Activated naive CD4-positive, alpha-beta T cell treated with anti-CD3 and anti-CD28 coated beads, Interleukin-2, amount 10 ng/mL, durations not matched to agents 7 days and 5 days (primary cell): ENCODE data around the gene CPEB3.

Experiments used
- CTCF ChIA-PET: fragments of 350-600 bp; sonication (Branson Sonifier 250); formaldehyde crosslinking; loops from one replicate; lab custom pipeline; 2021; ENCODE audit warnings: antibody characterized with exemption; lab: Charles Lee
- DNase-seq: peaks from one replicate; pipeline ENCODE4 v3.0.0-alpha.2; 2020
- H3K27ac Mint-ChIP-seq: one replicate; pipeline ENCODE4 v1.8.0; 2021; ENCODE audit warnings: mild to moderate bottlenecking, moderate library complexity, mixed read lengths
- H3K27me3 Mint-ChIP-seq: one replicate; pipeline ENCODE4 v1.8.0; 2021; ENCODE audit warnings: mild to moderate bottlenecking, mixed read lengths
- H3K36me3 Mint-ChIP-seq: one replicate; pipeline ENCODE4 v1.8.0; 2021; ENCODE audit warnings: mixed read lengths
- H3K4me1 Mint-ChIP-seq: one replicate; pipeline ENCODE4 v1.8.0; 2021; ENCODE audit warnings: mixed read lengths
- H3K4me3 Mint-ChIP-seq: one replicate; pipeline ENCODE4 v1.8.0; 2021; ENCODE audit warnings: mild to moderate bottlenecking, moderate library complexity, mixed read lengths
- H3K9me3 Mint-ChIP-seq: one replicate; pipeline ENCODE4 v1.8.0; 2021; ENCODE audit warnings: mixed read lengths

The CPEB3 gene

DNA sequence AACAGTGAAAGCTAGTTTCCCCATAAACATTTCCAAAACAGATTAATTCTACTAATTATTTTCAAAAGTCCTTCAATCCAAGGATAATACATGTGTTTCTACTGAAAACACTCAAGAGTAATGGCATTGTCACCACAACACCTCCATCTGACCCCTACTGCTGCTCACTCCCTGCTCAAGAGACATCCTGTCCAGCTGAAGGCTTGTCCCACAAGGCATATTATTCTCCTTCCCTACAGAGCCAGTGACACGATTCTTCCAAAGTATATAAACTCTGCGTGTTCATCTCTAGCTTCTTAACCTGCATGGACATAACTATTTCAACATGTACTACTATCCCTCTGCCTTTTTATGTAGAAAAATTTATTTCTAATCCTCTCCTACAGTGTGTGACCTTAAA, 182.1 kb downstream of the CPEB3 start:
- no peaks in the 10 kb centered on the region for H3K4me1 Mint-ChIP-seq
- no peak overlapping the region for H3K4me3 Mint-ChIP-seq
- no peaks in the 10 kb centered on the region for H3K27me3 Mint-ChIP-seq
- CTCF ChIA-PET: no interaction called here
- H3K9me3 Mint-ChIP-seq: no peaks in the 10 kb centered on the region
- H3K27ac Mint-ChIP-seq: no peak overlapping the region
- H3K36me3 Mint-ChIP-seq: no peaks in the 10 kb centered on the region
- DNase-seq: no peak

DNA sequence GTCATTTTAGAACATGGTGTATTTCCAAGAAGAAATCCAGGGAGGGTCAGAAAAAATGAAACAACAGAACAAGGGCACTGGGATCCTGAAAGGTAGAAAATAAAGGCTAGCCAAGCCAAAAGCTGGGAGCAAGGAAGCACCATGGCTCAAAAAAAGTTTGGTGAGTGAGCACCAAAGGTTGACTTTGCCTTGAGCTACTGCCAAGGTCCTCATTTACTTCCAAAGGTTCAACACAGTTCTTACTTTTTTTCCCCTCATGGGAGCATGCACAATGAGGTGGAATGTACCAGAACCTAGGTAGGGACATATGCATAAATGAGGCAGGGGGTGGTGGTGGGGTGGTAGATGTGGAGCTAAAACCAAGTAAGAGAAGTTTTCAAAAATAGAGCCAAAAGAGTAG, 182.8 kb downstream of the CPEB3 start:
- no peak for DNase-seq
- Mint-ChIP-seq H3K4me1 (no peaks in the 10 kb centered on the region), H3K27ac (no peak overlapping the region), H3K4me3 (no peak overlapping the region), H3K36me3 (no peaks in the 10 kb centered on the region), H3K9me3 (no peaks in the 10 kb centered on the region), H3K27me3 (no peaks in the 10 kb centered on the region)
- CTCF ChIA-PET: no interaction called here

DNA sequence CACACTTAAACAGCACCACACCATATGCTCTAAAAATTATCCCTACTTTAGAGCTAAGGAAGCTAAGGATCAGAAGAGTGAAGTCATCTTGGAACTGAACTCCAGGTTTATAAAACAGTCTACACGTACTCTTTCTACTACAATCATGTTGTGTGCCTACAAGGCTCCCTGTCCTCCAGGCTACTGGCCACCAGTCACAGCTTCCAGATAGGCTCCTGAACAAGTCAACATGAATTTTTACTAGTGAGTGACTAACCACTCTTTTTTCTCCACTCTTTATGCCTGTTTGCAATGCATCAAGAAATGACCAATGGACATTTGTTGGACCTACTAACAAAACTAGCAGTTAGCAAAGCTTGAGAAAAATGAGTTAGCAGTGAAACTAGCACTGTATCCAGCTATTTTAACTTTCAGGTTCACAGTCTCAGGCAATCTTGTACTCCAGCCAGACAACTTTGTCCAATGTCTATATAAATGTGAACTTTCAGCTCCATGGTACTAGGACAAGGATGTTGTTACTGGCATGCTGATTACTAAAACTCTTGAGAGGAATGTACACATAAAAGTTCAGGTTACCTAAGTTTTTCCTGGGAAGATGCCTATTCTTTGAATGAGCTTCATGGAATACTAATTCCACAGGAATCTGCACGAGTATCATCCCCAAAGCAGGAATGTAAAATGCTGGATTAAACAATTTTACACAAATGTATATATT, 187.3 kb downstream of the CPEB3 start:
- H3K9me3 Mint-ChIP-seq: no peaks in the 10 kb centered on the region
- H3K36me3 Mint-ChIP-seq: no peaks in the 10 kb centered on the region
- no peaks in the 10 kb centered on the region for H3K27me3 Mint-ChIP-seq
- no peak overlapping the region for H3K4me3 Mint-ChIP-seq
- CTCF ChIA-PET: no interaction called here
- H3K4me1 Mint-ChIP-seq: peaks cover 8% of the 10 kb centered on the region
- no peak for DNase-seq
- no peak overlapping the region for H3K27ac Mint-ChIP-seq

DNA sequence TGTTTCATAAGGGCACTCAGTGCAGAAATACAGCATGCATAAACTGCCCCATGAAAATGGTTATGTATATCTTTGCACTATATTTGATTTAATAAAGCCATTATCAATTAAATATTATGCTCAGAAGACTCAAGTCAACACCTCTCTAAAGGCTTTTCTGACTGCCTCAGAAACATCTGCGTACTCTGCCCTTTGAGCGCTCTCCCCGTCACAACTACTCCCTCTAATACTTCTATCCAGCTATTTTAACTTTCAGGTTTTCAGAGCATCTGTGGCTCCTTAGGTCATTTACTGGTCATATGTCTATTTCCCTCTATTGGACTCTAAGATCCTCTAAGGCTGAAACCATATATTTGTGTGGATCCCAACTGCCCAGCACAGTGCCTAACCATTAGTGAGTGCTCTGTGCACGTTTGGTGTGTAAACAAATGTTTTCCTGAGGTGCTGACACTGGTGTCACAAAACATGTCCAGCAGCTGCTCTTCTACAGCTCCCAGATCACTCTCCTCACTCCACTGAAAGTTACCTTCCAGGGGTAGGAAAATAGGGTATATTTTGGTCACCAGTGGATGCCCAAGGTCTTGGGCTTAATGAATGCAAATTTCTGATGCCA, 188.2 kb downstream of the CPEB3 start:
- CTCF ChIA-PET: interaction anchor here (0.6 kb wide), 1 partner anchor 193 kb away, joined by 3 read pairs; no protein-coding TSS in a partner anchor
- Mint-ChIP-seq H3K4me1 (peaks cover 8% of the 10 kb centered on the region), H3K36me3 (no peaks in the 10 kb centered on the region), H3K27me3 (no peaks in the 10 kb centered on the region), H3K27ac (no peak overlapping the region), H3K4me3 (no peak overlapping the region), H3K9me3 (no peaks in the 10 kb centered on the region)
- no peak for DNase-seq

DNA sequence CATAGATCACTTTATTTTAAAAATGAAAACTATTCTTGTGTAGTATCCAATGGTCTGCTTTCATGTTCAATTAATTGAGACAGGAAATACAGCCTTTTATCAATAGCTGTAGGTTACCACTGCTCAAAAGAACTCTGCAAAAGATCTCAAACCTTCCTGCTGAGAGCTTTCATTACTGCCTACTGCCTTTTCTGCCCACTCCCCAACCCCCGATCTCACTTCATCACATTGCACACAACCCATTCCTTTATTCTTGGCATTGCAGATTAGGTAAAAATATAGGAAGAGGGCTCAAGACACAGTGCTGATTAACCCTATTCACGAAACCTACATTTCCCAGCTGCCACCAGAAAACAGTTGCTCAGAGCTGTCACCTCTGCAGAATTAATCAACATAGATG, 195.9 kb downstream of the CPEB3 start:
- Mint-ChIP-seq H3K4me3 (no peak overlapping the region), H3K9me3 (no peaks in the 10 kb centered on the region), H3K36me3 (no peaks in the 10 kb centered on the region), H3K27me3 (no peaks in the 10 kb centered on the region), H3K27ac (no peak overlapping the region), H3K4me1 (no peaks in the 10 kb centered on the region)
- no peak for DNase-seq
- CTCF ChIA-PET: no interaction called here

DNA sequence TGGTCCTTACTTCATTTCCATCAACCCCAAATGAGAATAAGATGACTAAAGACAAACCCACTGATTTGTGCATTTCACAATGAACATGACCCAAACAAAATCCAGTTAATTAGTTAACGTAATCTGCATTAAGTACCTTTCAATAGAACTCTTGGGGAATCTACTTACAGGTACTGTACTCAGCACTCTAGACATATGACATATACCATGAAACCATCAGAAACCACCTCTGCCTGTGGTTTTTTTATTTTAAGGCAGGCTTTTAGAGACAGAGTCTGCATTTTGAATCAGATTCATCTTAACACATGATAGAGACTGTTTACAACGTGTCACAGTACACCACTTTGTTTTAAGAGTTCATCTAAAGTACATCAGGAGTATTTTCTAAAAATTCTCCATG, 198.9 kb downstream of the CPEB3 start:
- H3K9me3 Mint-ChIP-seq: no peaks in the 10 kb centered on the region
- H3K27me3 Mint-ChIP-seq: no peaks in the 10 kb centered on the region
- CTCF ChIA-PET: interaction anchor here (1.3 kb wide), 1 partner anchor 200 kb away, joined by 4 read pairs; no protein-coding TSS in a partner anchor
- no peaks in the 10 kb centered on the region for H3K36me3 Mint-ChIP-seq
- DNase-seq: no peak
- no peaks in the 10 kb centered on the region for H3K4me1 Mint-ChIP-seq
- no peak overlapping the region for H3K4me3 Mint-ChIP-seq
- H3K27ac Mint-ChIP-seq: no peak overlapping the region

DNA sequence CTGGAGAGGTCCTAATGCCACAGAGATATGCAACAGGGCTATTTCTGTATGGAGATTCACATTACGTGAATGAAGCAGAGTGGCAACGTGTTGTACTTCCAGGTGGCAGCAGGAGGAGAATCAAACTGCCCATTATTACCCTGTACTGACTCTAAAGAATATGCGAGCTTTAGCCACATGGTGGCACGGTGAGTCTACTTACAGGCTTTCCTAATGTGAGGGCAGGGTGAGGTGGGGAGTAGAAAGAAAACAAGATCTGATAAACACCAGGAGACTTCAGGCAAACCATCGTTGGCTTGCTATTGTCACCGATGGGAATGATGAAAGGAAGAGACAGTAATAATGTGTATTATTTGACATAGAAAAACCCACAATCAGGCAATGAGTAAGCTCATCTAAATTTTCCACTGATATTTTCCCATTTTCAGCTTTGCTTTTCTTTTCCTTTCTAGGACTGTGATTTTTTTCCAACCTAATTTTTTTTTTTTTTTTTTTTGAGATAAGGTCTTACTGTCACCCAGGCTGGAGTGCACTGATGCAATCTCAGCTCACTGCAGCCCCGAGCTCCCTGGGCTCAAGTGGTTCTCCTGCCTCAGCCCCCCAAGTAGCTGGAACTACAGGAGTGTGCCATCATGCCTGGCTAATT, 203.0 kb downstream of the CPEB3 start:
- CTCF ChIA-PET: interaction anchor here (0.9 to 4.5 kb wide), 5 partner anchors 9 to 347 kb away, joined by 3 to 44 read pairs (median 6); partner anchors contain the start of genes CPEB3 and MARCHF5
- DNase-seq: peak; percentile 74
- no peaks in the 10 kb centered on the region for H3K4me1 Mint-ChIP-seq
- H3K27ac Mint-ChIP-seq: no peak overlapping the region
- H3K27me3 Mint-ChIP-seq: no peaks in the 10 kb centered on the region
- no peaks in the 10 kb centered on the region for H3K9me3 Mint-ChIP-seq
- no peak overlapping the region for H3K4me3 Mint-ChIP-seq
- H3K36me3 Mint-ChIP-seq: no peaks in the 10 kb centered on the region

DNA sequence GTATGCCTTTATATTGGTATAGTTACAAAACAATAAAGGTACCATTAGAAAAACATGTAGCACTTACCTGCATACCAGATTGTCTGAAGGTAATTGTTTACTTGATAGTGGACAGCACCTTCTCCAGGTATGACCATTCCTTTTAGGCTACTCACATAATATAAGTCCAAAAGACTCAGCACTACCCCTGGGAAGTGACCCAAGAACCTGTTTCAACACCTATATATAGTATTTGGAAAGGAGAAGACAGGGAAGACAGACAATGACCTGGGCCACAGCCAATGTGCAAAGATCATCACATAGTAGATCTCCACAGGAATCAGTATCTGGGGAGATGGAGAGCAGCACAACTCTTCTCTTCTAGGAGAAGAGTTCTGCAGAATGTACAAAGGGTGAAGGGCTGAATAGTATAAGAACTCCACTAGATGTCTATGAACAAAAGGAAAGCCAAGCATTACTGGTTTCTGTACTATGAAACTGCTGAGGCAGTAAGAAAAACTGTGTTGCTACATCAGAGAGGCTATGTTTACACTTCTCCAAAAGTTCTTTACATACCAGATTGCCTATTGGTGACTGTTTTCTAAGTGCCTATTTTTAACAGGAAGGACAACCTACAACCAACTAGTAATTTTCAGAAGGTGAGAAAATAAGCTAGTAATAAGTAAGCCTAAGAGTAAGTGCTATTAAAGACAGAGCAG, 208.1 kb downstream of the CPEB3 start:
- Mint-ChIP-seq H3K4me3 (no peak overlapping the region), H3K27ac (no peak overlapping the region), H3K27me3 (no peaks in the 10 kb centered on the region), H3K36me3 (peaks cover 1% of the 10 kb centered on the region), H3K4me1 (no peaks in the 10 kb centered on the region), H3K9me3 (no peaks in the 10 kb centered on the region)
- no peak for DNase-seq
- CTCF ChIA-PET: no interaction called here

DNA sequence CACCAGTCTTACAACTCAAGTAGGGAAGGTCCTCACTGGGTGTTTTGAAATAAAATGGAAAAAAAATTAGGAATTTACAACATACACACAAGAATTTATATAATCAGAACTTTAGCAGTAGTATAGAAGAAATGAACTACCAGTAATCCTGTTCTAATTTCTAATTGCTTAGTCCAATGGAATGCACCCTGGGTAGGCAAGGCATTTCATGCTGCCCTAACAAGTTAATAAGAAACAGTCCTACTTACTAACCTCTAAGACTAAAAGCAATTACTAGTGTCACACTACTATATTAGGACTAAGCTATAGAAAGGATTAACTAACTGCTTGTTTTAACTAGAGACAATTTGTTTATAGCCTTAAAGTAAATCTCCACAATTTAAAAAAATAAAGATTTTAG, 209.2 kb downstream of the CPEB3 start:
- no peaks in the 10 kb centered on the region for H3K27me3 Mint-ChIP-seq
- no peaks in the 10 kb centered on the region for H3K4me1 Mint-ChIP-seq
- CTCF ChIA-PET: no interaction called here
- no peak for DNase-seq
- no peaks in the 10 kb centered on the region for H3K9me3 Mint-ChIP-seq
- peaks cover 1% of the 10 kb centered on the region for H3K36me3 Mint-ChIP-seq
- H3K27ac Mint-ChIP-seq: no peak overlapping the region
- no peak overlapping the region for H3K4me3 Mint-ChIP-seq

DNA sequence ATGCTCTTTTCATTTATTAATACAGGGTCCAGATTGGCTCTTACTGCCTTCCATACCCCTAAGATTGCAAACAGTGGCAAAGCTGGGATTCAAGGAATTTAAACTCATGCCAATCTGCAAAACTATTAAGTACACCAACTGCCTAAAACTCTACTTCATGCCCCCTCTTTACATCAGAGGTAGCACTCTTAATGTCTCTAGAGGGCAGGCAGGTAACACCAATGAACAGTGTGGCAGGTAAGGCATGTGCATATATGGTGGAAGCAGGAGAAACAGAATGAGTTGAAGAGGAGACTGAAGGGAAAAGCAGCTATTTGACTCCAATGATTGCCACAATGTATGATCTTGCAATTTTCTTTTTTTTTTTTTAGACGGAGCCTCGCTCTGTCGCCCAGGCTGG, 210.6 kb downstream of the CPEB3 start:
- Mint-ChIP-seq H3K27me3 (no peaks in the 10 kb centered on the region), H3K9me3 (no peaks in the 10 kb centered on the region), H3K27ac (no peak overlapping the region), H3K4me1 (no peaks in the 10 kb centered on the region), H3K4me3 (no peak overlapping the region), H3K36me3 (peaks cover 1% of the 10 kb centered on the region)
- CTCF ChIA-PET: no interaction called here
- no peak for DNase-seq

DNA sequence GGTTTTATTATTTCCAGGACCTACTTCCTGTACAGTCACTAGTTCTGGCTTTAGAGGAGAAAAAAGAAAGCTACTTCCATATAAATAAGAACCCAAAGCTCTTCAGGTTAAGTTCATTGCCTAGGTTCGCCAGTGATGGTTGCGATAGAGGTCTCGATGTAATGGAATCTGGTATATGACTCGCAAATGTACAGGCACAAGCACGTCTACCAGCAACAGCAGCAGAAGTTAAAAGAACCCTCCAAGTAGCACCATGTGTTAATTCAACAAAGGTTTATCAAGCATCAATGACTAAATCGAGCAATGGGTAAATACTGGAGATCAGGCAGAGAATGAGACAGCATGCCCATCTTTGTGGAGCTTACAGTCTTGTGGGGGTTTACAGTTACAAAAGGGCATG, 211.9 kb downstream of the CPEB3 start:
- no peak overlapping the region for H3K4me3 Mint-ChIP-seq
- no peaks in the 10 kb centered on the region for H3K27me3 Mint-ChIP-seq
- H3K36me3 Mint-ChIP-seq: peaks cover 1% of the 10 kb centered on the region
- no peak for DNase-seq
- no peak overlapping the region for H3K27ac Mint-ChIP-seq
- no peaks in the 10 kb centered on the region for H3K9me3 Mint-ChIP-seq
- CTCF ChIA-PET: no interaction called here
- no peaks in the 10 kb centered on the region for H3K4me1 Mint-ChIP-seq

DNA sequence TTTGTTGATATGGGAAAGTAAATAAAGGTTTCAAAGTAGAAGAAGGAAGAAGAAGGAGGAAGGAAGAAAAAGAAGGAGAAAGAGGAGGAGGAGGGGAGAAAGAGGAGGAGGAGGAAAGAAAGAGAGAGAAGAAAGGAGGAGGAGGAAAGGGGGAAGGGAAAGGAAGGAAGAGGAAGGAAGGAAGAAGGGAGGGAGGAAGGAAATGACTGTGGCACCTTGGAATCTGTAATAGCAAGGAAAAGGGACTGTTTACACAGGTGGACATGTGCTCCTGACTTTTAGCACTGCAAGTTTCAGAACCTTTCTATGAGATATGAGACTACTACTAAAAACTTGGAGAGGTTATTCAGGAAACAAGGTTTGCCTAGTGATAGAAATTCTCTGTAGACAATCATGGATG, 214.2 kb downstream of the CPEB3 start:
- Mint-ChIP-seq H3K4me3 (no peak overlapping the region), H3K4me1 (no peaks in the 10 kb centered on the region), H3K27me3 (no peaks in the 10 kb centered on the region), H3K36me3 (peaks cover 1% of the 10 kb centered on the region), H3K9me3 (no peaks in the 10 kb centered on the region), H3K27ac (no peak overlapping the region)
- CTCF ChIA-PET: no interaction called here
- DNase-seq: no peak

DNA sequence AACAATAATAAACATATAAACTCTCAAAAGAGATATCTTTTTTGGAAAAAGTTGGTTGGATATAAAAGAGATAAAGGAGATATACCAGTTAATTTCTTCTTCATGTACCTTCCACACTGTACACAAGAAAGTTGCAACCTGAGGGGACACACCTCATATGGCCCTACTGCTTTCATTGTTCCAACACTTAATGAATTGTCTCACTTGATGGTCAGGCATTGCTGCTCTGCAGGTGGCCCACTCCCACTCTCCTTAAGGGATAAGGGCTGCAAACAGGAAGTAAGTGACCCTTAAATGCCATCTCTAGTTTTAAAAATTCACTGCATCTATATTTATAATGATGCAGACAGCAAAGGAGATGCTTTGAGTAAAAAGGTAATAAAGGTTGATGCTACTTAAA, 215.0 kb downstream of the CPEB3 start:
- Mint-ChIP-seq H3K27me3 (no peaks in the 10 kb centered on the region), H3K9me3 (no peaks in the 10 kb centered on the region), H3K36me3 (peaks cover 1% of the 10 kb centered on the region), H3K27ac (no peak overlapping the region), H3K4me3 (no peak overlapping the region), H3K4me1 (no peaks in the 10 kb centered on the region)
- CTCF ChIA-PET: interaction anchor here (1.1 kb wide), 1 partner anchor 359 kb away, joined by 3 read pairs; no protein-coding TSS in a partner anchor
- no peak for DNase-seq

DNA sequence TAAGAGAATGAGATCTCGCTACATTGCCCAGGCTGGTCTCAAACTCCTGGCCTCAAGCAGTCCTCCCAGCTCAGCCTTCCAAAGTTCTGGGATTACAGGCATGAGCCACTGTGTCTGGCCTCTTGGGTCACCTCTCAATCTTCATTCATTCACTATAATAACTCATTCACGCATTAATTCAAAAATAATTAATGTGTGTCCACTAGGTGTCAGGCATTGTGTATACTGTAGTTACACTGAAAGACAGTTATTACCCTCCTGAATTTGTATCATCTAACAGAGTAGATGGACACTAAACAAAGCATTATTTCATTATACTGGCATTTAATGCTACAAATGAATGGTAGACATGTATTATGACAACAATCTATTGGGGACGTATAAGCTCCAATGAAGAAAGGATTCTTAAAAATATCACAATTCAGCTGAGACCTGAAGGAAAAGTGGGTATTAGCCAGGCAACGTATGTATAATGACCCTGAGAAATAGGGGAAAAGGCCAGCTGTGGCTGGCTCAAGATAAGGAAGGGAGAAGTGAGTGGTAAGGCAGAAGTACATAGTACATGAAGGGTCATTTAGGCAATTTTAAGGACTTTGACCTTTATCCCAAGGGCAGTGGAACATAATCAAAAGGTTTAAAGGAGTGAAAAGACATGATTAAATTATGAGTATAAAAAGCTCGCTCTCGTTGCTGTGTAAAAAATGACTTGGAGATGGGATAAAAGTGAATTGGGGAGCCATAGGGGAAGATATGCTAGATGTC, 216.6 kb downstream of the CPEB3 start:
- no peak overlapping the region for H3K4me3 Mint-ChIP-seq

More for the DNA sequence above, 216.6 kb downstream of the CPEB3 start:
- Mint-ChIP-seq H3K36me3 (no peaks in the 10 kb centered on the region), H3K4me1 (no peaks in the 10 kb centered on the region), H3K27me3 (no peaks in the 10 kb centered on the region), H3K27ac (no peak overlapping the region), H3K9me3 (no peaks in the 10 kb centered on the region)
- DNase-seq: no peak
- CTCF ChIA-PET: interaction anchor here (1.0 to 1.1 kb wide), 2 partner anchors 9 to 12 kb away, joined by 3 to 4 read pairs; no protein-coding TSS in a partner anchor
